DOHH2 (cell line): Measurements from ENCODE around the gene EMSY.

Source experiments
- H3F3A ChIP-seq: fragments of 200-600 bp; sonication (generic), shearing (Covaris generic); 2 replicates; pipeline ENCODE4 v1.6.0; 2016; ENCODE audit warnings: antibody characterized with exemption, mild to moderate bottlenecking; ENCODE audit not compliant: control insufficient read depth, insufficient read depth
- H3K27ac ChIP-seq: fragments of 200-600 bp; sonication (generic); 2 replicates; pipeline ENCODE4 v1.5.1; 2014; ENCODE audit warnings: low read depth, mild to moderate bottlenecking, low read length, moderate library complexity
- H3K27me3 ChIP-seq: fragments of 200-600 bp; sonication (generic); 2 replicates; pipeline ENCODE4 v1.6.1; 2014; ENCODE audit warnings: mild to moderate bottlenecking, low read length, mixed read lengths; ENCODE audit not compliant: control insufficient read depth
- H3K36me3 ChIP-seq: fragments of 200-600 bp; sonication (generic); 2 replicates; pipeline ENCODE4 v1.6.1; 2014; ENCODE audit warnings: mild to moderate bottlenecking, low read length, moderate library complexity, mixed read lengths; ENCODE audit not compliant: control insufficient read depth
- H3K4me1 ChIP-seq: fragments of 200-600 bp; sonication (generic); 2 replicates; pipeline ENCODE4 v1.6.1; 2014; ENCODE audit warnings: mild to moderate bottlenecking, low read length, mixed read lengths; ENCODE audit not compliant: control insufficient read depth
- H3K4me2 ChIP-seq: fragments of 200-600 bp; sonication (generic); 2 replicates; pipeline ENCODE4 v1.6.0; 2014; ENCODE audit warnings: mild to moderate bottlenecking, low read length, moderate library complexity
- H3K4me3 ChIP-seq: fragments of 200-600 bp; sonication (generic); 2 replicates; pipeline ENCODE4 v1.5.1; 2014; ENCODE audit warnings: mild to moderate bottlenecking, low read length, mixed read lengths
- H3K79me2 ChIP-seq: fragments of 200-600 bp; sonication (generic); 2 replicates; pipeline ENCODE4 v1.6.1; 2014; ENCODE audit warnings: mild to moderate bottlenecking, low read length, mixed read lengths; ENCODE audit not compliant: control insufficient read depth
- H3K9me2 ChIP-seq: fragments of 200-600 bp; sonication (generic); replicated peaks from 2 replicates; pipeline ENCODE4 v1.6.1; 2014; ENCODE audit warnings: mild to moderate bottlenecking, low read length, mixed read lengths; ENCODE audit not compliant: control insufficient read depth
- H3K9me3 ChIP-seq: fragments of 200-600 bp; sonication (generic); 2 replicates; pipeline ENCODE4 v1.6.1; 2014; ENCODE audit warnings: antibody characterized with exemption, low read length, mixed read lengths; ENCODE audit not compliant: control insufficient read depth, insufficient read depth
- H4K20me1 ChIP-seq: fragments of 200-600 bp; sonication (generic); 2 replicates; pipeline ENCODE4 v1.6.0; 2014; ENCODE audit warnings: low read depth, mild to moderate bottlenecking, antibody characterized with exemption, low read length, moderate library complexity; ENCODE audit not compliant: control insufficient read depth, insufficient read depth
- CTCF ChIP-seq: fragments of 200-600 bp; sonication (generic); IDR thresholded peaks from one replicate; pipeline ENCODE4 v1.5.1; 2014; ENCODE audit warnings: antibody characterized with exemption, mild to moderate bottlenecking, low read depth, low read length; ENCODE audit not compliant: poor library complexity, severe bottlenecking
- EZH2phosphoT487 ChIP-seq: fragments of 200-600 bp; sonication (generic); IDR thresholded peaks from 2 replicates; pipeline ENCODE4 v1.6.1; 2017; ENCODE audit warnings: borderline replicate concordance, mild to moderate bottlenecking, antibody characterized with exemption, low read length, moderate library complexity, mixed read lengths

EMSY gene

DNA sequence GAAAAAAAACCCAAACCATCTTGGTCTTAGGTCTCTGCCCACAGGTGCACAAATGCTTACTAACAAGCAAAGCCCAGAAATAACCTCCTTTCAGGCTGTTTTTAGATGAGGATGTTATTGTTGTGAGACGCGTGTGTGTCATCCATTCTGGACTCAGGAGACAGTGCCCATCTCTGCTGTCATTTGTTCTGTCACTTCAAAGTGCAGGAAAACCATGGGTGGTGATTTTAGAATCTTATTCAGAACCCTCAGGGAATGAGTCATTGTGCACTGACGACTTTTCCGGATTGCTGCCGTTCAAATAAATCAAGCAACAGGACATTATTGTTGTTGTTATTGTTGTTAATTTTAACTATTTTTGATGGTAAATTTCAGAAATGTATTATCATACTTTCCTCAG lies 115.4 kb downstream of the EMSY start:
- no peaks in the 10 kb centered on the region for H3K4me1 ChIP-seq
- no peaks in the 10 kb centered on the region for H4K20me1 ChIP-seq
- H3K4me2 ChIP-seq = no peak overlapping the region
- H3F3A ChIP-seq = no peaks in the 10 kb centered on the region
- no peak overlapping the region for H3K27ac ChIP-seq
- TF ChIP-seq CTCF (no peak), EZH2phosphoT487 (no peak)
- H3K36me3 ChIP-seq = no peaks in the 10 kb centered on the region
- H3K9me3 ChIP-seq = no peaks in the 10 kb centered on the region
- H3K27me3 ChIP-seq = peaks cover 13% of the 10 kb centered on the region
- no peaks in the 10 kb centered on the region for H3K9me2 ChIP-seq
- no peak overlapping the region for H3K4me3 ChIP-seq
- H3K79me2 ChIP-seq = no peaks in the 10 kb centered on the region

- Histone ChIP-seq H3K9me2 (no peaks in the 10 kb centered on the region), H3K9me3 (no peaks in the 10 kb centered on the region), H3K4me3 (no peak overlapping the region), H3K79me2 (no peaks in the 10 kb centered on the region), H3K27me3 (peaks cover 13% of the 10 kb centered on the region), H3K27ac (no peak overlapping the region), H3K36me3 (no peaks in the 10 kb centered on the region), H4K20me1 (no peaks in the 10 kb centered on the region), H3K4me2 (no peak overlapping the region), H3F3A (no peaks in the 10 kb centered on the region), H3K4me1 (no peaks in the 10 kb centered on the region)
- TF ChIP-seq CTCF = no peak
- no peak for TF ChIP-seq EZH2phosphoT487
Observed at GRCh38 chr11:76561245-76561644, 116.4 kb downstream of the EMSY start.

DNA sequence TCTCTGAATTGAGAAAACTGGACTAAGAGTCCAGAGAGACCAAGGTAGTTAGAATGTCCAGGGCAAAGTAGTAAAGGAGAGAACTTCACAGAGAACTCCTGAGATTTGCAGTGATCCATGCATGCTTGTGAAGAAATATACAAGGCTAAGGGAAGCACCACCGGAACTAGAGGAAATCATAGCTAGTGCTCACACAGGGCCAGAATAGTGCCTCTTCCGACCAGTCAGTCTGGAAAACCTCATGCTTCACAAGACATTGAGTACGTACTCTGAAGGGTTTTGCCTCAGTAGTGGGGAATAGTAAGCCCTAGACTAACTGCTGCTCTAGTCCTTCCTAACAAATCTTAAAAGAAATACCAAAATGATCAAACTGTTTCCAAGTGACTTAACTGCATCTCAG lies 117.7 kb downstream of the EMSY start:
- H3K4me3 ChIP-seq = no peak overlapping the region
- no peaks in the 10 kb centered on the region for H3K79me2 ChIP-seq
- no peak overlapping the region for H3K4me2 ChIP-seq
- H3K27me3 ChIP-seq = peaks cover 13% of the 10 kb centered on the region
- H3K36me3 ChIP-seq = no peaks in the 10 kb centered on the region
- no peaks in the 10 kb centered on the region for H3K9me3 ChIP-seq
- no peak overlapping the region for H3K27ac ChIP-seq
- no peaks in the 10 kb centered on the region for H3K4me1 ChIP-seq
- TF ChIP-seq EZH2phosphoT487 (no peak), CTCF (no peak)
- no peaks in the 10 kb centered on the region for H4K20me1 ChIP-seq
- H3F3A ChIP-seq = no peaks in the 10 kb centered on the region
- H3K9me2 ChIP-seq = no peaks in the 10 kb centered on the region

DNA sequence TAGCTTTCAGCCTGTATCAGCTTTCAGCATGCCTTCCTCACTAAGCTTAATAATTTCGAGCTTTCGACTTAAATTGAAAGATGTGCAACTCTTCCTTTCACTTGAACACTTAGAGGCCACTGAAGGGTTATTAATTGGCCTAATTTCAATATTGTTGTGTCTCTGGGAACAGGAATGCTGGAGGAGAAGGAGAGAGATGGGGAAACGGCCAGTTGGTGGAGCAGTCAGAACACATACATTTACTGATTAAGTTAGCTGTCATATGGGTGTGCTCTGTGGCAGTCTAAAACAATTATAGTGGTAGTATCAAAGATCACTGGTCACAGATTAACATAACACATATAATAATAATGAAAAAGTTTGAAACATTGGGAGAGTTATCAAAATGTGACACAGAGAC lies 119.5 kb downstream of the EMSY start:
- Histone ChIP-seq H3K4me1 (no peaks in the 10 kb centered on the region), H3K4me3 (no peak overlapping the region), H3K79me2 (no peaks in the 10 kb centered on the region), H3K4me2 (no peak overlapping the region), H3K27ac (no peak overlapping the region), H3F3A (no peaks in the 10 kb centered on the region), H3K36me3 (no peaks in the 10 kb centered on the region), H3K9me3 (no peaks in the 10 kb centered on the region), H3K27me3 (peaks cover 5% of the 10 kb centered on the region; the same call in 1 of the 2 replicates), H3K9me2 (no peaks in the 10 kb centered on the region), H4K20me1 (no peaks in the 10 kb centered on the region)
- TF ChIP-seq EZH2phosphoT487 (no peak), CTCF (no peak)
